ENCODE measurements around the gene WDFY1. TPM values are rescaled to one million over a fixed set of nuclear protein-coding genes. Genes with fewer than 3 reads are reported as not detected.

Gene WDFY1
- total RNA-seq, 1 experiment from 2014 or later = 88.7 TPM

DNA sequence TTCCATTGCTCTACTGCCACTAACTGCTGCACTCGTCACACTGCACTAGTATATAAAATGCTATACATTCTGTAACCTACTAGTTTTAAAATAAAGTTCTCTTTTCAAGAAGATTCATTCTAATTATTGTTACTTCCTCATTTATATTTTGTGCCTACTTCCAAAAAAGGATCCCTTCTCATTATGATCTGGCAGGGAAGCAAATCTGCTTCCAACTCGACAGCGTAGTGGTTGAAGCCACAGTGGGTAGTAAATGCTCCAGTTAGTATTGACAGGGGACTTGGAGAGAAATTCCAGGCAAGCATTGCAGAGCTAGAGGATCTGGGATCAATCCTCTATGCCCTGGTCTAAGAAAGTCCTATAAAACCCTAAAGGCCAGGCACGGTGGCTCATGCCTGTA is 54.4 kb downstream of the WDFY1 start:
- no peaks in the 10 kb centered on the region for H3K27me3 ChIP-seq (replicated peaks; ENCODE audit: insufficient read depth, low read depth, low read length, poor library complexity)
- TF ChIP-seq, protein P1, sequence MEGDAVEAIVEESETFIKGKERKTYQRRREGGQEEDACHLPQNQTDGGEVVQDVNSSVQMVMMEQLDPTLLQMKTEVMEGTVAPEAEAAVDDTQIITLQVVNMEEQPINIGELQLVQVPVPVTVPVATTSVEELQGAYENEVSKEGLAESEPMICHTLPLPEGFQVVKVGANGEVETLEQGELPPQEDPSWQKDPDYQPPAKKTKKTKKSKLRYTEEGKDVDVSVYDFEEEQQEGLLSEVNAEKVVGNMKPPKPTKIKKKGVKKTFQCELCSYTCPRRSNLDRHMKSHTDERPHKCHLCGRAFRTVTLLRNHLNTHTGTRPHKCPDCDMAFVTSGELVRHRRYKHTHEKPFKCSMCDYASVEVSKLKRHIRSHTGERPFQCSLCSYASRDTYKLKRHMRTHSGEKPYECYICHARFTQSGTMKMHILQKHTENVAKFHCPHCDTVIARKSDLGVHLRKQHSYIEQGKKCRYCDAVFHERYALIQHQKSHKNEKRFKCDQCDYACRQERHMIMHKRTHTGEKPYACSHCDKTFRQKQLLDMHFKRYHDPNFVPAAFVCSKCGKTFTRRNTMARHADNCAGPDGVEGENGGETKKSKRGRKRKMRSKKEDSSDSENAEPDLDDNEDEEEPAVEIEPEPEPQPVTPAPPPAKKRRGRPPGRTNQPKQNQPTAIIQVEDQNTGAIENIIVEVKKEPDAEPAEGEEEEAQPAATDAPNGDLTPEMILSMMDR (conservative IDR thresholded peaks at IDR 0.05; ENCODE audit: low read depth, low read length) = no peak
- no peak for TF ChIP-seq EZH2 (IDR thresholded peaks at IDR 0.05; ENCODE audit: borderline replicate concordance, low read depth, low read length, poor library complexity, severe bottlenecking)
- H3K27ac ChIP-seq (ENCODE audit: low read depth, low read length, poor library complexity, severe bottlenecking) = no peak overlapping the region
- peaks cover 2% of the 10 kb centered on the region for H3K4me1 ChIP-seq (ENCODE audit: insufficient read depth, low read length, poor library complexity, severe bottlenecking)
- H3K36me3 ChIP-seq (ENCODE audit: insufficient read depth, low read length, poor library complexity, severe bottlenecking) = peaks cover 80% of the 10 kb centered on the region
- POLR2A ChIA-PET (ENCODE audit: low non-redundant PET) = no interaction called here
- no peak for DNase-seq (ENCODE audit: low spot score)
- intact Hi-C loops (cut with micrococcal nuclease; ENCODE audit: unreplicated experiment) = no loop called here
- CTCF ChIA-PET = no interaction called here
- H3K9me3 ChIP-seq (ENCODE audit: low read depth, low read length, poor library complexity, severe bottlenecking) = no peaks in the 10 kb centered on the region
- BruUV-seq (replicated peaks) = no TSS peak
- no peak overlapping the region for H3K4me3 ChIP-seq (ENCODE audit: low read depth, low read length, poor library complexity, severe bottlenecking)

DNA sequence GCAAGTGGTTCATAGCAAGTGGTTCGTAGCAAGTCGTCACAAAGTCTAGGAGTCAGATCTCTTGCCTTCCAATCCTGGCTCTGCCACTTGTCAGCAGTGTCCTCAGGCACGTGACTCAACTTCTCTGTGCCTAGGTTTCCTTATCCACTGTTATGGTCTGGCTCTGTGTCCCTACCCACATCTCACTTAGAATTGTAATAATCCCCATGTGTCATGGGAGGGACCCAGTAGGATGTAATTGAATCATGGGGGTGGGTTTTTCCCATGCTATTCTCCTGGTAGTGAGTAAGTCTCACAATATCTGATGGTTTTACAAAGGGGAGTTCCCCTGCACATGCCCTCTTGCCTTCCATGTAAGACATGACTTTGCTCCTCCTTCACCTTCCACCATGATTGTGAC is 55.9 kb downstream of the WDFY1 start:
- POLR2A ChIA-PET (ENCODE audit: low non-redundant PET) = no interaction called here
- no peak for DNase-seq (ENCODE audit: low spot score)
- Histone ChIP-seq H3K36me3 (ENCODE audit: insufficient read depth, low read length, poor library complexity, severe bottlenecking) (peaks cover 81% of the 10 kb centered on the region), H3K9me3 (ENCODE audit: low read depth, low read length, poor library complexity, severe bottlenecking) (no peaks in the 10 kb centered on the region), H3K4me3 (ENCODE audit: low read depth, low read length, poor library complexity, severe bottlenecking) (no peak overlapping the region), H3K27me3 (replicated peaks; ENCODE audit: insufficient read depth, low read depth, low read length, poor library complexity) (no peaks in the 10 kb centered on the region), H3K4me1 (ENCODE audit: insufficient read depth, low read length, poor library complexity, severe bottlenecking) (peaks cover 2% of the 10 kb centered on the region), H3K27ac (ENCODE audit: low read depth, low read length, poor library complexity, severe bottlenecking) (no peak overlapping the region)
- intact Hi-C loops (cut with micrococcal nuclease; ENCODE audit: unreplicated experiment) = no loop called here
- no TSS peak for BruUV-seq (replicated peaks)
- CTCF ChIA-PET = no interaction called here
- TF ChIP-seq, protein P1 (conservative IDR thresholded peaks at IDR 0.05; ENCODE audit: low read depth, low read length) = no peak
- no peak for TF ChIP-seq EZH2 (IDR thresholded peaks at IDR 0.05; ENCODE audit: borderline replicate concordance, low read depth, low read length, poor library complexity, severe bottlenecking)

DNA sequence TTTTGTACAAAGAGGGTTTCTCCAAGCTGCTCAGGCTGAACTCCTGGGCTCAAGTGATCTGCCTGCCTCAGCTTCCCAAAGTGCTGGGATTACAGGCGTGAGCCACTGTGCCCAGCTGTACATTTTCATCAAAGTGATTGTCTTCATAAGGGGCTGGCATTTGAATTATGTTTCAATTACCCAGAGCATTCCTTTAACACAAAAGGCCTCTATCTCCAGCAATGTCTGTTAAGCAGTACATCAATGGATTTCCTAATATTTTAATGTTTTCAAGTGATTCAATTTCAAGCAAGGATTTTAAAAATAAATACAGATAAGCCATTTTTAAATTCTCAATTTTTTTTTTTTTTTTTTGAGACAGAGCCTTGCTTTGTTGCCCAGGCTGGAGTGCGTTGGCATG is 56.9 kb downstream of the WDFY1 start:
- peaks cover 81% of the 10 kb centered on the region for H3K36me3 ChIP-seq (ENCODE audit: insufficient read depth, low read length, poor library complexity, severe bottlenecking)
- BruUV-seq (replicated peaks) = no TSS peak
- peaks cover 2% of the 10 kb centered on the region for H3K4me1 ChIP-seq (ENCODE audit: insufficient read depth, low read length, poor library complexity, severe bottlenecking)
- POLR2A ChIA-PET (ENCODE audit: low non-redundant PET) = no interaction called here
- DNase-seq (ENCODE audit: low spot score) = no peak
- no peak overlapping the region for H3K4me3 ChIP-seq (ENCODE audit: low read depth, low read length, poor library complexity, severe bottlenecking)
- no peak for TF ChIP-seq EZH2 (IDR thresholded peaks at IDR 0.05; ENCODE audit: borderline replicate concordance, low read depth, low read length, poor library complexity, severe bottlenecking)
- TF ChIP-seq, protein P1 (conservative IDR thresholded peaks at IDR 0.05; ENCODE audit: low read depth, low read length) = no peak
- no peak overlapping the region for H3K27ac ChIP-seq (ENCODE audit: low read depth, low read length, poor library complexity, severe bottlenecking)
- no peaks in the 10 kb centered on the region for H3K9me3 ChIP-seq (ENCODE audit: low read depth, low read length, poor library complexity, severe bottlenecking)
- H3K27me3 ChIP-seq (replicated peaks; ENCODE audit: insufficient read depth, low read depth, low read length, poor library complexity) = no peaks in the 10 kb centered on the region
- CTCF ChIA-PET = no interaction called here
- intact Hi-C loops (cut with micrococcal nuclease; ENCODE audit: unreplicated experiment) = no loop called here

Measured in A673 (cell line).